ENCODE results near the gene PNP. TPM values are rescaled to one million over a fixed set of nuclear protein-coding genes. Genes with fewer than 3 reads are reported as not detected.

PNP gene
- total and polyA plus RNA-seq, 2 of the 8 experiments (the other 6 are each of a cell fraction or from before 2014, with no cell fraction given), result 108 to 130 TPM

DNA sequence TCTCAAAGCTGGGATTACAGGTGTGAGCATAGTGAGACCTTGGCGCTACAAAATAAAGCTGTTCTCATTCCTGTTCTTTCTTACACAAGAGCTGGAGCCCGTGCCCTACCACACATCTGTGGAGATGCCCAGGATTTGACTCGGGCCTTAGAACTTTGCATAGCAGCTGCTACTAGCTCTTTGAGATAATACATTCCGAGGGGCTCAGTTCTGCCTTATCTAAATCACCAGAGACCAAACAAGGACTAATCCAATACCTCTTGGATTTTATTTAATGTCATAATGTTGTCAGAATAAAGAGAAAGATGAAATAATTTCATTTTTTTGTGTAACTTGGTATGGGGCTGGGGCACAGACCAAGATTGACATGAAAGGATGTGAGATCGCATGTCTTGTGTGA is 7.6 kb downstream of the PNP start (continued):
- TF ChIP-seq BCL11A (IDR thresholded peaks at IDR 0.05; ENCODE audit: low read depth in 2 of 2, low read length in 2 of 2), result no peak
- TF ChIP-seq YY1 (IDR thresholded peaks at IDR 0.05; ENCODE audit: low read depth, low read length), result no peak
- TF ChIP-seq ASH2L (IDR thresholded peaks at IDR 0.05; ENCODE audit: low read length), result no peak
